ENCODE results near the gene CTXND1. TPM values are rescaled to one million over a fixed set of nuclear protein-coding genes. Genes with fewer than 3 reads are reported as not detected.

Gene CTXND1
- total RNA-seq: under 0.01 TPM in 1 of 2 replicates, not detected in the other

GRCh38 chr15:80252121-80252518 lies at the start of gene CTXND1:
TSS of gene CTXND1 (minus strand) at chr15:80252213. CDS start at chr15:80201949, 50,264 bp downstream.

GRCh38 chr15:80152896-80153876 lies 98.8 kb downstream of the CTXND1 start, which contains the start of gene FAH:
TSS of gene FAH (plus strand) at chr15:80152999. CDS start at chr15:80153055, 56 bp downstream.

Other genes starting within 250 kb of the CTXND1 start
- gene ZFAND6, start 192.5 kb downstream of the CTXND1 start, total RNA-seq: 121 and 130 TPM in 2 replicates
- 52.1 and 53.3 TPM in 2 replicates for gene FAH, start 99.2 kb downstream of the CTXND1 start, total RNA-seq
- 5.5 and 7.0 TPM in 2 replicates for gene ARNT2, start 152.2 kb upstream of the CTXND1 start, total RNA-seq

All from smooth muscle cell of bladder (primary cell).